Measurements from ENCODE around the gene EML2. TPM values are rescaled to one million over a fixed set of nuclear protein-coding genes. Genes with fewer than 3 reads are reported as not detected.
"Not testable (repeated sequence)": the region's sequence is repeated elsewhere in the genome, so short reads cannot be mapped to it uniquely, and the experiment has no call there.

Gene EML2
- total and polyA plus RNA-seq, 10 of the 15 experiments (the other 5 are each of a cell fraction or from before 2014, with no cell fraction given), result 1.6 to 64.0 (median 27.5) TPM

DNA sequence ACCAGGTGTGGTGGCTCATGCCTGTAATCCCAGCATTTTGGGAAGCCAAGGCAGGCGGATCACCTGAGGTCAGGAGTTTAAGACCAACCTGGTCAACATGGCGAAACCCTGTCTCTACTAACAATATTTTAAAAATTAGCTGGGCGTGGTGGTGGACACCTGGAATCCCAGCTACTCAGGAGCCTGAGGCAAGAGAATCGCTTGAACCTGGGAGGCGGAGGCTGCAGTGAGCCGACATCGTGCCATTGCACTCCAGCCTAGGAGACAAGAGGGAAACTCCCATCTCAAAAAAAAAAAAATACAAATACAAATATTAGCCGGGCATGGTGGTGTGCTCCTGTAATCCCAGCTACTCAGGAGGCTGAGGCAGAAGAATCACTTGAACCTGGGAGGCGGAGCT lies 24.1 kb downstream of the EML2 start:
- POLR2A ChIA-PET, result interaction anchor here (0.9 to 2.7 kb wide), 3 partner anchors 10 to 154 kb away, joined by 3 to 25 read pairs (median 4); partner anchors contain the start of gene SIX5
- H2AFZ ChIP-seq (ENCODE audit: control insufficient read depth, low read depth, low read length); in situ Hi-C loops (cut with MboI); FAIRE-seq; ATAC-seq; H4K20me1 ChIP-seq (ENCODE audit: control insufficient read depth, insufficient read depth); H3K4me3 ChIP-seq; H3K27me3 ChIP-seq (replicated peaks in 1 of 2; ENCODE audit: control insufficient read depth in 2 of 2, insufficient read depth in 2 of 2, low read length in 1 of 2); H3K9ac ChIP-seq (ENCODE audit: control insufficient read depth, insufficient read depth, low read length); H3K79me2 ChIP-seq (ENCODE audit: control insufficient read depth, insufficient read depth, low read length); BruUV-seq (replicated peaks); H3K4me2 ChIP-seq (ENCODE audit: control insufficient read depth, insufficient read depth); DNase-seq (ENCODE audit: low read depth, low spot score); H3K9me3 ChIP-seq (replicated peaks; ENCODE audit: control insufficient read depth, insufficient read depth, low read length): not testable (repeated sequence)
- H3K27ac ChIP-seq (ENCODE audit: control insufficient read depth, insufficient read depth), result peak overlapping the region; percentile 65
- RAD21 ChIA-PET (ENCODE audit: unreplicated experiment), result interaction anchor here (1.4 to 3.3 kb wide), 4 partner anchors 27 to 66 kb away, joined by 3 to 27 read pairs (median 4); no protein-coding TSS in a partner anchor
- intact Hi-C loops (cut with micrococcal nuclease; ENCODE audit: unreplicated experiment), result loop anchor here (2.0 kb wide), 1 partner anchor 28 kb away; no protein-coding TSS in a partner anchor
- SMC1A ChIA-PET (ENCODE audit: uncharacterized antibody, unreplicated experiment), result interaction anchor here (1.0 to 5.1 kb wide), 3 partner anchors 16 to 54 kb away, joined by 3 to 39 read pairs (median 5); partner anchors contain the start of gene EML2
- WGBS (ENCODE audit: insufficient coverage, insufficient replicate concordance, low lambda C conversion rate, missing lambda C conversion rate), result 92% methylated on average over 9 of the region's 9 CpGs
- H3K36me3 ChIP-seq (ENCODE audit: control insufficient read depth in 2 of 2, insufficient read depth in 2 of 2, low read length in 1 of 2), result peaks cover 9 to 23% of the 10 kb centered on the region in 2 experiments
- CTCF ChIA-PET, result interaction anchor here (1.4 to 4.7 kb wide), 2 partner anchors 25 to 27 kb away, joined by 4 to 43 read pairs; partner anchors contain the start of gene EML2
- peaks cover 18% of the 10 kb centered on the region for H3K4me1 ChIP-seq (ENCODE audit: control insufficient read depth, insufficient read depth, low read length)

- no TSS peak for BruUV-seq (replicated peaks)
- Histone ChIP-seq H3K36me3 (ENCODE audit: control insufficient read depth in 2 of 2, insufficient read depth in 2 of 2, low read length in 1 of 2) (peaks cover 8 to 26% of the 10 kb centered on the region in 2 experiments), H3K4me2 (ENCODE audit: control insufficient read depth, insufficient read depth) (0 out of 2 replicates have a peak overlapping the region, but pooled peaks have one; percentile 2), H3K27me3 (replicated peaks in 1 of 2; ENCODE audit: control insufficient read depth in 2 of 2, insufficient read depth in 2 of 2, low read length in 1 of 2) (no peaks in the 10 kb centered on the region), H3K27ac (ENCODE audit: control insufficient read depth, insufficient read depth) (peak overlapping the region; percentile 65), H4K20me1 (ENCODE audit: control insufficient read depth, insufficient read depth) (no peaks in the 10 kb centered on the region), H3K4me3 (no peak overlapping the region), H3K4me1 (ENCODE audit: control insufficient read depth, insufficient read depth, low read length) (peaks cover 18% of the 10 kb centered on the region), H3K9ac (ENCODE audit: control insufficient read depth, insufficient read depth, low read length) (no peak overlapping the region), H3K9me3 (replicated peaks; ENCODE audit: control insufficient read depth, insufficient read depth, low read length) (no peaks in the 10 kb centered on the region; the same call in 2 of the 3 replicates), H2AFZ (ENCODE audit: control insufficient read depth, low read depth, low read length) (no peak overlapping the region), H3K79me2 (ENCODE audit: control insufficient read depth, insufficient read depth, low read length) (no peaks in the 10 kb centered on the region)
- FAIRE-seq (peak; percentile 85), DNase-seq (ENCODE audit: low read depth, low spot score) (peak; percentile 73), ATAC-seq (peak; percentile 92)
- ChIA-PET POLR2A (interaction anchor here (0.6 to 2.7 kb wide), 6 partner anchors 8 to 182 kb away, joined by 4 to 25 read pairs (median 9); no protein-coding TSS in a partner anchor), SMC1A (ENCODE audit: uncharacterized antibody, unreplicated experiment) (interaction anchor here (0.5 to 5.1 kb wide), 5 partner anchors 10 to 113 kb away, joined by 3 to 39 read pairs (median 4); partner anchors contain the start of gene EML2), CTCF (interaction anchor here (0.6 to 4.7 kb wide), 6 partner anchors 17 to 128 kb away, joined by 3 to 43 read pairs (median 4); partner anchors contain the start of gene EML2), RAD21 (ENCODE audit: unreplicated experiment) (interaction anchor here (0.5 to 3.3 kb wide), 4 partner anchors 28 to 92 kb away, joined by 3 to 27 read pairs (median 4); no protein-coding TSS in a partner anchor)
- in situ Hi-C loops (cut with MboI) (no loop called here), intact Hi-C loops (cut with micrococcal nuclease; ENCODE audit: unreplicated experiment) (loop anchor here (2.0 kb wide), 1 partner anchor 29 kb away; no protein-coding TSS in a partner anchor)
- 23% methylated on average over 10 of the region's 10 CpGs for WGBS (ENCODE audit: insufficient coverage, insufficient replicate concordance, low lambda C conversion rate, missing lambda C conversion rate)
- TF ChIP-seq POU2F2 (IDR thresholded peaks at IDR 0.05; ENCODE audit: borderline replicate concordance, low read depth, low read length) (no peak; the same call in 2 of the 3 replicates), IKZF2 (IDR thresholded peaks at IDR 0.05) (peak; percentile 43 to 48; a peak in 1 of 4 replicates), CHD1 (IDR thresholded peaks at IDR 0.05; ENCODE audit: low read depth, low read length) (no peak), IRF4 (IDR thresholded peaks at IDR 0.05; ENCODE audit: low read depth, low read length) (peak; percentile 68; the same call in 1 of the 2 replicates), CBFB (IDR thresholded peaks at IDR 0.05; ENCODE audit: low read depth) (peak; percentile 29; the same call in 1 of the 2 replicates), STAT3 (IDR thresholded peaks at IDR 0.05; ENCODE audit: low read depth, low read length) (no peak)
- TF ChIP-seq, protein P1, sequence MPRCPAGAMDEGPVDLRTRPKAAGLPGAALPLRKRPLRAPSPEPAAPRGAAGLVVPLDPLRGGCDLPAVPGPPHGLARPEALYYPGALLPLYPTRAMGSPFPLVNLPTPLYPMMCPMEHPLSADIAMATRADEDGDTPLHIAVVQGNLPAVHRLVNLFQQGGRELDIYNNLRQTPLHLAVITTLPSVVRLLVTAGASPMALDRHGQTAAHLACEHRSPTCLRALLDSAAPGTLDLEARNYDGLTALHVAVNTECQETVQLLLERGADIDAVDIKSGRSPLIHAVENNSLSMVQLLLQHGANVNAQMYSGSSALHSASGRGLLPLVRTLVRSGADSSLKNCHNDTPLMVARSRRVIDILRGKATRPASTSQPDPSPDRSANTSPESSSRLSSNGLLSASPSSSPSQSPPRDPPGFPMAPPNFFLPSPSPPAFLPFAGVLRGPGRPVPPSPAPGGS (IDR thresholded peaks at IDR 0.05; ENCODE audit: borderline replicate concordance, insufficient read depth, low read depth, low read length, poor library complexity, severe bottlenecking), result peak; percentile 30
- TF ChIP-seq, protein P2, sequence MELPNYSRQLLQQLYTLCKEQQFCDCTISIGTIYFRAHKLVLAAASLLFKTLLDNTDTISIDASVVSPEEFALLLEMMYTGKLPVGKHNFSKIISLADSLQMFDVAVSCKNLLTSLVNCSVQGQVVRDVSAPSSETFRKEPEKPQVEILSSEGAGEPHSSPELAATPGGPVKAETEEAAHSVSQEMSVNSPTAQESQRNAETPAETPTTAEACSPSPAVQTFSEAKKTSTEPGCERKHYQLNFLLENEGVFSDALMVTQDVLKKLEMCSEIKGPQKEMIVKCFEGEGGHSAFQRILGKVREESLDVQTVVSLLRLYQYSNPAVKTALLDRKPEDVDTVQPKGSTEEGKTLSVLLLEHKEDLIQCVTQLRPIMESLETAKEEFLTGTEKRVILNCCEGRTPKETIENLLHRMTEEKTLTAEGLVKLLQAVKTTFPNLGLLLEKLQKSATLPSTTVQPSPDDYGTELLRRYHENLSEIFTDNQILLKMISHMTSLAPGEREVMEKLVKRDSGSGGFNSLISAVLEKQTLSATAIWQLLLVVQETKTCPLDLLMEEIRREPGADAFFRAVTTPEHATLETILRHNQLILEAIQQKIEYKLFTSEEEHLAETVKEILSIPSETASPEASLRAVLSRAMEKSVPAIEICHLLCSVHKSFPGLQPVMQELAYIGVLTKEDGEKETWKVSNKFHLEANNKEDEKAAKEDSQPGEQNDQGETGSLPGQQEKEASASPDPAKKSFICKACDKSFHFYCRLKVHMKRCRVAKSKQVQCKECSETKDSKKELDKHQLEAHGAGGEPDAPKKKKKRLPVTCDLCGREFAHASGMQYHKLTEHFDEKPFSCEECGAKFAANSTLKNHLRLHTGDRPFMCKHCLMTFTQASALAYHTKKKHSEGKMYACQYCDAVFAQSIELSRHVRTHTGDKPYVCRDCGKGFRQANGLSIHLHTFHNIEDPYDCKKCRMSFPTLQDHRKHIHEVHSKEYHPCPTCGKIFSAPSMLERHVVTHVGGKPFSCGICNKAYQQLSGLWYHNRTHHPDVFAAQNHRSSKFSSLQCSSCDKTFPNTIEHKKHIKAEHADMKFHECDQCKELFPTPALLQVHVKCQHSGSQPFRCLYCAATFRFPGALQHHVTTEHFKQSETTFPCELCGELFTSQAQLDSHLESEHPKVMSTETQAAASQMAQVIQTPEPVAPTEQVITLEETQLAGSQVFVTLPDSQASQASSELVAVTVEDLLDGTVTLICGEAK (IDR thresholded peaks at IDR 0.05; ENCODE audit: borderline replicate concordance), result no peak
These were observed 25.1 kb downstream of the EML2 start for GRCh38 chr19:45613926-45614725.

Data from GM12878 (cell line).